Measurements from ENCODE around the gene SLC25A48.

DNA sequence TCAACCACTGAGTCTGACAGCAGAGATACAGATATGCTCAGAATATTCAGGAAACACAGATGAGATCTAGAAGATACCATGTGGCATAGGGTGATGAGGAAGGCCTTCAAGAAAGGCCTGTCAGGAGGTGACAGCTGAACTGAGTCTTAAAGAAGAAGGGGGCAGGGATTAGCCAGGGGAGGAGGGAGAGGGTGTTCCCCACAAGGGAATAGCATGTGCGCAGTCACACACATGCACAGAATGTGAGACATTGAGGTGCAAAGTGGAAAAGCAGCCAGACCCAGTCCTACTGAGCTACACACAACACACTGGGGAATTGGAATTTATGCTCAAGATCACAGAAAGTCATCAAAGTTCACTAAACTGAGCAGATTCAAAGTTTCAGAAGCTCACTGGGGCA, 3.0 kb upstream of the SLC25A48 start:
- TF ChIP-seq, protein P1, sequence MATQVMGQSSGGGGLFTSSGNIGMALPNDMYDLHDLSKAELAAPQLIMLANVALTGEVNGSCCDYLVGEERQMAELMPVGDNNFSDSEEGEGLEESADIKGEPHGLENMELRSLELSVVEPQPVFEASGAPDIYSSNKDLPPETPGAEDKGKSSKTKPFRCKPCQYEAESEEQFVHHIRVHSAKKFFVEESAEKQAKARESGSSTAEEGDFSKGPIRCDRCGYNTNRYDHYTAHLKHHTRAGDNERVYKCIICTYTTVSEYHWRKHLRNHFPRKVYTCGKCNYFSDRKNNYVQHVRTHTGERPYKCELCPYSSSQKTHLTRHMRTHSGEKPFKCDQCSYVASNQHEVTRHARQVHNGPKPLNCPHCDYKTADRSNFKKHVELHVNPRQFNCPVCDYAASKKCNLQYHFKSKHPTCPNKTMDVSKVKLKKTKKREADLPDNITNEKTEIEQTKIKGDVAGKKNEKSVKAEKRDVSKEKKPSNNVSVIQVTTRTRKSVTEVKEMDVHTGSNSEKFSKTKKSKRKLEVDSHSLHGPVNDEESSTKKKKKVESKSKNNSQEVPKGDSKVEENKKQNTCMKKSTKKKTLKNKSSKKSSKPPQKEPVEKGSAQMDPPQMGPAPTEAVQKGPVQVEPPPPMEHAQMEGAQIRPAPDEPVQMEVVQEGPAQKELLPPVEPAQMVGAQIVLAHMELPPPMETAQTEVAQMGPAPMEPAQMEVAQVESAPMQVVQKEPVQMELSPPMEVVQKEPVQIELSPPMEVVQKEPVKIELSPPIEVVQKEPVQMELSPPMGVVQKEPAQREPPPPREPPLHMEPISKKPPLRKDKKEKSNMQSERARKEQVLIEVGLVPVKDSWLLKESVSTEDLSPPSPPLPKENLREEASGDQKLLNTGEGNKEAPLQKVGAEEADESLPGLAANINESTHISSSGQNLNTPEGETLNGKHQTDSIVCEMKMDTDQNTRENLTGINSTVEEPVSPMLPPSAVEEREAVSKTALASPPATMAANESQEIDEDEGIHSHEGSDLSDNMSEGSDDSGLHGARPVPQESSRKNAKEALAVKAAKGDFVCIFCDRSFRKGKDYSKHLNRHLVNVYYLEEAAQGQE (IDR thresholded peaks at IDR 0.05; ENCODE audit: insufficient read depth in 1 of 2, low read depth in 2 of 2, low read length in 1 of 2): no peak
- TF ChIP-seq, protein P2, sequence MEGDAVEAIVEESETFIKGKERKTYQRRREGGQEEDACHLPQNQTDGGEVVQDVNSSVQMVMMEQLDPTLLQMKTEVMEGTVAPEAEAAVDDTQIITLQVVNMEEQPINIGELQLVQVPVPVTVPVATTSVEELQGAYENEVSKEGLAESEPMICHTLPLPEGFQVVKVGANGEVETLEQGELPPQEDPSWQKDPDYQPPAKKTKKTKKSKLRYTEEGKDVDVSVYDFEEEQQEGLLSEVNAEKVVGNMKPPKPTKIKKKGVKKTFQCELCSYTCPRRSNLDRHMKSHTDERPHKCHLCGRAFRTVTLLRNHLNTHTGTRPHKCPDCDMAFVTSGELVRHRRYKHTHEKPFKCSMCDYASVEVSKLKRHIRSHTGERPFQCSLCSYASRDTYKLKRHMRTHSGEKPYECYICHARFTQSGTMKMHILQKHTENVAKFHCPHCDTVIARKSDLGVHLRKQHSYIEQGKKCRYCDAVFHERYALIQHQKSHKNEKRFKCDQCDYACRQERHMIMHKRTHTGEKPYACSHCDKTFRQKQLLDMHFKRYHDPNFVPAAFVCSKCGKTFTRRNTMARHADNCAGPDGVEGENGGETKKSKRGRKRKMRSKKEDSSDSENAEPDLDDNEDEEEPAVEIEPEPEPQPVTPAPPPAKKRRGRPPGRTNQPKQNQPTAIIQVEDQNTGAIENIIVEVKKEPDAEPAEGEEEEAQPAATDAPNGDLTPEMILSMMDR (IDR thresholded peaks at IDR 0.05): no peak
- no peak for TF ChIP-seq SIN3A (IDR thresholded peaks at IDR 0.05; ENCODE audit: borderline replicate concordance, insufficient read depth, low read depth, low read length)
